ENCODE results near the gene MTFP1. TPM values are rescaled to one million over a fixed set of nuclear protein-coding genes. Genes with fewer than 3 reads are reported as not detected.
"Not testable (repeated sequence)": the region's sequence is repeated elsewhere in the genome, so short reads cannot be mapped to it uniquely, and the experiment has no call there.

Gene MTFP1
- total RNA-seq, 1 donor from 2014 or later: 20.6 TPM

GRCh38 chr22:30399718-30400117, 25.9 kb upstream of the MTFP1 start:
- no peaks in the 10 kb centered on the region for H3K36me3 Mint-ChIP-seq
- H3K27me3 Mint-ChIP-seq: peaks cover 16% of the 10 kb centered on the region
- H3K4me3 Mint-ChIP-seq: no peak overlapping the region
- TF ChIP-seq, protein P1, sequence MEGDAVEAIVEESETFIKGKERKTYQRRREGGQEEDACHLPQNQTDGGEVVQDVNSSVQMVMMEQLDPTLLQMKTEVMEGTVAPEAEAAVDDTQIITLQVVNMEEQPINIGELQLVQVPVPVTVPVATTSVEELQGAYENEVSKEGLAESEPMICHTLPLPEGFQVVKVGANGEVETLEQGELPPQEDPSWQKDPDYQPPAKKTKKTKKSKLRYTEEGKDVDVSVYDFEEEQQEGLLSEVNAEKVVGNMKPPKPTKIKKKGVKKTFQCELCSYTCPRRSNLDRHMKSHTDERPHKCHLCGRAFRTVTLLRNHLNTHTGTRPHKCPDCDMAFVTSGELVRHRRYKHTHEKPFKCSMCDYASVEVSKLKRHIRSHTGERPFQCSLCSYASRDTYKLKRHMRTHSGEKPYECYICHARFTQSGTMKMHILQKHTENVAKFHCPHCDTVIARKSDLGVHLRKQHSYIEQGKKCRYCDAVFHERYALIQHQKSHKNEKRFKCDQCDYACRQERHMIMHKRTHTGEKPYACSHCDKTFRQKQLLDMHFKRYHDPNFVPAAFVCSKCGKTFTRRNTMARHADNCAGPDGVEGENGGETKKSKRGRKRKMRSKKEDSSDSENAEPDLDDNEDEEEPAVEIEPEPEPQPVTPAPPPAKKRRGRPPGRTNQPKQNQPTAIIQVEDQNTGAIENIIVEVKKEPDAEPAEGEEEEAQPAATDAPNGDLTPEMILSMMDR (conservative IDR thresholded peaks at IDR 0.05): no peak
- DNase-seq (ENCODE audit: extremely low spot score, unreplicated experiment): no peak
- H3K4me1 Mint-ChIP-seq (ENCODE audit: unreplicated experiment): peaks cover 16% of the 10 kb centered on the region
- H3K27ac Mint-ChIP-seq: no peak overlapping the region
- no peaks in the 10 kb centered on the region for H3K9me3 Mint-ChIP-seq

GRCh38 chr22:30400159-30400558, 25.4 kb upstream of the MTFP1 start:
- TF ChIP-seq, protein P1 (conservative IDR thresholded peaks at IDR 0.05): no peak
- Mint-ChIP-seq H3K27me3 (peaks cover 16% of the 10 kb centered on the region), H3K4me1 (ENCODE audit: unreplicated experiment) (peaks cover 16% of the 10 kb centered on the region), H3K27ac (no peak overlapping the region), H3K9me3 (no peaks in the 10 kb centered on the region), H3K4me3 (no peak overlapping the region), H3K36me3 (no peaks in the 10 kb centered on the region)
- DNase-seq (ENCODE audit: extremely low spot score, unreplicated experiment): no peak

DNA sequence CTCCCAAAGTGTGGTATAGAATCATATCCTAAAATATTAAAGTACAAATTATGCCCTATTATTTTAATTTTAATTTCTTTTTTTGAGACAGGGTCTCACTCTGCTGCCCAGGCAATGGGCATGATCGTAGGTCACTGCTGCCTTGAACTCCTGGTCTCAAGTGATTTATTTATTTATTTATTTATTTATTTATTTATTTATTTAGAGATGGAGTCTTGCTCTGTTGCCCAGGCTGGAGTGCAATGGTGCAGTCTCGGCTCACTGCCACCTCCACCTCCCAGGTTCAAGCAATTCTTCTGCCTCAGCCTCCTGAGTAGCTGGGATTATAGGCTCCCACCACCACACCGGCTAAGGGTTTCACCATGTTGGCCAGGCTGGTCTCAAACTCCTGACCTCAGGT, 24.5 kb upstream of the MTFP1 start:
- Mint-ChIP-seq H3K4me1 (ENCODE audit: unreplicated experiment) (peaks cover 16% of the 10 kb centered on the region), H3K27me3 (peaks cover 16% of the 10 kb centered on the region)
- not testable (repeated sequence) for H3K36me3 Mint-ChIP-seq; H3K9me3 Mint-ChIP-seq; H3K4me3 Mint-ChIP-seq; DNase-seq (ENCODE audit: extremely low spot score, unreplicated experiment); H3K27ac Mint-ChIP-seq

DNA sequence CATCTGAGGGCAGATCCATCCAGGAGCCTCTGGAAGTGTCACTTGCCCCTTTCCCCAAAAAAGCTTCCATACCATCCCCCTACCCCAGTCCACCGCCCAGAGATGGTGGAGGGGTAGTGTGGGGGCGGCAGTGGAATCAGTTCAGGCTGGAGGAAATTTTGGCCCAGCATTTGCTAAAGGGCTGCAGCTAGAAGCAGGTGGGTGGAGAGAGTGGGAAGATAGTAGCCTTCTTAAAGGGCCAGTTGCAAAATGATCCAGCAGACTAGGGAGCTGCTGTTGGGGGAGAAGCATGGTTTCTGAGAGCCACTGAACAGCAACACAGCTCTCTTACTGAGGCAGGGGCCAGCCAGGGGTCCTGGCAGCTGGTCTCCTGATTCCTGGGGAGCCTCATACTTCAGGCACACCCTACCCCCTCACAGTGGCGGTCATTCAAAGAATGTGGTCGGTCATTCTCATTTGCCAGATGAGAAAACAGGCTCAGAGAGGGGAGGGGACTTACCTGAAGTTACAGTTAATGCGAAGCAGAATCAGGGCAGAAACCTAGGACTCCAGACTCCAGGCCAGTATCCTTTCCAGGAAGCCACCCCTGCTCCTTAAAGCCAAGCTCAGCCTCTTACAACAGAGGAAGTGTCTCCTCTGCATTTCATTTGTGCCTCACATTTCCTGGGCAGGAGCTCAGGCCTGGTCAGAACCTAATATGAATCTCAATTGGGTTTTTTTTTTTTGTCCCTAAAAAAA, 23.4 kb upstream of the MTFP1 start:
- no peak for DNase-seq (ENCODE audit: extremely low spot score, unreplicated experiment)
- no peaks in the 10 kb centered on the region for H3K36me3 Mint-ChIP-seq
- peak overlapping the region; percentile 18 for H3K27ac Mint-ChIP-seq
- H3K9me3 Mint-ChIP-seq: no peaks in the 10 kb centered on the region
- H3K4me3 Mint-ChIP-seq: no peak overlapping the region
- peaks cover 16% of the 10 kb centered on the region for H3K27me3 Mint-ChIP-seq
- H3K4me1 Mint-ChIP-seq (ENCODE audit: unreplicated experiment): peaks cover 16% of the 10 kb centered on the region
- TF ChIP-seq, protein P1 (conservative IDR thresholded peaks at IDR 0.05): no peak

- DNase-seq (ENCODE audit: extremely low spot score, unreplicated experiment); H3K4me3 Mint-ChIP-seq; H3K36me3 Mint-ChIP-seq; H3K9me3 Mint-ChIP-seq; H3K27ac Mint-ChIP-seq: not testable (repeated sequence)
- Mint-ChIP-seq H3K27me3 (peaks cover 13% of the 10 kb centered on the region), H3K4me1 (ENCODE audit: unreplicated experiment) (peaks cover 13% of the 10 kb centered on the region)
Observed at GRCh38 chr22:30402766-30403104, 22.8 kb upstream of the MTFP1 start.

DNA sequence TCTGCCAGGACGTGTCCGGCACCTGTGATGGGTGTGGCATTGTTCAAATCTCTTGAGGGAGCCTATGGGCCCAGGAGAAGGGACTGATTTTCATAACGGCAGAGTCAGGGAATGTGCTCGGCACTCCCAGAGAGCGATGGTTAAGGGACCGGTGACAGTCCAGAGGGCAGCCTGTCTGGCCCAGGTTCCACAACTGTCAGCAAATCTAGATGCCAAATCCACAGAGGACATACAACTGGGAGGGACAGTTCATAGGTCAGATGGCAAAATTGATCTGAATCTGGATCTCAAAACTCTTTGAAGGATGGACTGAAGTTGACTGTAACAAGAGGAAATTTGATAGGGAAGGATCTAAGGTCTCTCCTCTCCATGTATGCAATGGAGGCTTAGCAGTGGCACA, 21.3 kb upstream of the MTFP1 start:
- DNase-seq (ENCODE audit: extremely low spot score, unreplicated experiment): no peak
- TF ChIP-seq, protein P1 (conservative IDR thresholded peaks at IDR 0.05): no peak
- Mint-ChIP-seq H3K27ac (no peak overlapping the region), H3K4me1 (ENCODE audit: unreplicated experiment) (peaks cover 7% of the 10 kb centered on the region), H3K36me3 (no peaks in the 10 kb centered on the region), H3K4me3 (no peak overlapping the region), H3K9me3 (no peaks in the 10 kb centered on the region), H3K27me3 (no peaks in the 10 kb centered on the region)

Data from type B pancreatic cell (in vitro differentiated cells).